ENCODE measurements around the gene ERG. TPM values are rescaled to one million over a fixed set of nuclear protein-coding genes. Genes with fewer than 3 reads are reported as not detected.

ERG gene
- total and polyA plus RNA-seq, 11 donors, result 5.9 to 37.9 (median 15.4) TPM

- no peak for TF ChIP-seq POLR2A (IDR thresholded peaks at IDR 0.05)
- TF ChIP-seq, protein P1, sequence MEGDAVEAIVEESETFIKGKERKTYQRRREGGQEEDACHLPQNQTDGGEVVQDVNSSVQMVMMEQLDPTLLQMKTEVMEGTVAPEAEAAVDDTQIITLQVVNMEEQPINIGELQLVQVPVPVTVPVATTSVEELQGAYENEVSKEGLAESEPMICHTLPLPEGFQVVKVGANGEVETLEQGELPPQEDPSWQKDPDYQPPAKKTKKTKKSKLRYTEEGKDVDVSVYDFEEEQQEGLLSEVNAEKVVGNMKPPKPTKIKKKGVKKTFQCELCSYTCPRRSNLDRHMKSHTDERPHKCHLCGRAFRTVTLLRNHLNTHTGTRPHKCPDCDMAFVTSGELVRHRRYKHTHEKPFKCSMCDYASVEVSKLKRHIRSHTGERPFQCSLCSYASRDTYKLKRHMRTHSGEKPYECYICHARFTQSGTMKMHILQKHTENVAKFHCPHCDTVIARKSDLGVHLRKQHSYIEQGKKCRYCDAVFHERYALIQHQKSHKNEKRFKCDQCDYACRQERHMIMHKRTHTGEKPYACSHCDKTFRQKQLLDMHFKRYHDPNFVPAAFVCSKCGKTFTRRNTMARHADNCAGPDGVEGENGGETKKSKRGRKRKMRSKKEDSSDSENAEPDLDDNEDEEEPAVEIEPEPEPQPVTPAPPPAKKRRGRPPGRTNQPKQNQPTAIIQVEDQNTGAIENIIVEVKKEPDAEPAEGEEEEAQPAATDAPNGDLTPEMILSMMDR (IDR thresholded peaks at IDR 0.05), result no peak
- H3K36me3 ChIP-seq, result peaks cover 0 to 2% (median 0%) of the 10 kb centered on the region in 9 donors
- no peak overlapping the region for H3K27ac ChIP-seq
- H3K27me3 ChIP-seq, result no peaks in the 10 kb centered on the region
- ATAC-seq (no peak), DNase-seq (no peak)
- intact Hi-C loops (cut with DNase I), result no loop called here
- WGBS, 4 donors, result 53 to 69% (median 59%) methylated on average over 1 of the region's 1 CpG
- peaks cover 0 to 15% (median 0%) of the 10 kb centered on the region in 12 donors for H3K9me3 ChIP-seq
- H3K4me3 ChIP-seq, result no peak overlapping the region
- peaks cover 0 to 9% (median 0%) of the 10 kb centered on the region in 12 donors for H3K4me1 ChIP-seq
Measured at GRCh38 chr21:38410466-38410865, 87.8 kb downstream of the ERG start.

DNA sequence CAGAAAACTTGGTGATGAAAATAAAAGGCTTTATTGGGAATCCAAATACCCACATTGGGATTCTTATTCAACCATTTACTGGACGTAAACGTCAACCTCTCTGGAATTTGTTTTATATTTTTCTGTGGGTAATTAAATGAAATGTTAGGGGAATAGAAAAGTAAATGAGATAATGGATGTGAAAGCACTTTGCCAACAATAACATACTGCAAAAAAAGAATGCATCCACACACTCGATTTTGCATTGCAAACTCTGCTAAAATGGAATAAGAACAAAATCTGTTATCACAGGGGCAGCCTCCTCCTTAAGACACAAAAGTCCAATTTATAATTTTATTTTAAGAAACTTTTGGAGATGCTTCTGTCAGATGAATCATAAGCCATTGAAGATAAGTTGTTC, 88.4 kb downstream of the ERG start:
- H3K27ac ChIP-seq, result no peak overlapping the region
- ATAC-seq, result no peak
- no peak for DNase-seq
- H3K36me3 ChIP-seq, result no peaks in the 10 kb centered on the region
- H3K4me3 ChIP-seq, result no peak overlapping the region
- 63 to 74% (median 68%) methylated on average over 3 of the region's 3 CpGs for WGBS, 4 donors
- H3K4me1 ChIP-seq, result peaks cover 0 to 11% (median 0%) of the 10 kb centered on the region in 12 donors
- no peaks in the 10 kb centered on the region for H3K27me3 ChIP-seq
- H3K9me3 ChIP-seq, result peaks cover 0 to 15% (median 0%) of the 10 kb centered on the region in 12 donors
- intact Hi-C loops (cut with DNase I), result loop anchor here in 1 of 10 donors (10.0 kb wide), 1 partner anchor 85 kb away; the partner anchor contains the start of gene ERG
- TF ChIP-seq POLR2A (IDR thresholded peaks at IDR 0.05), result no peak
- TF ChIP-seq, protein P1 (IDR thresholded peaks at IDR 0.05), result no peak

DNA sequence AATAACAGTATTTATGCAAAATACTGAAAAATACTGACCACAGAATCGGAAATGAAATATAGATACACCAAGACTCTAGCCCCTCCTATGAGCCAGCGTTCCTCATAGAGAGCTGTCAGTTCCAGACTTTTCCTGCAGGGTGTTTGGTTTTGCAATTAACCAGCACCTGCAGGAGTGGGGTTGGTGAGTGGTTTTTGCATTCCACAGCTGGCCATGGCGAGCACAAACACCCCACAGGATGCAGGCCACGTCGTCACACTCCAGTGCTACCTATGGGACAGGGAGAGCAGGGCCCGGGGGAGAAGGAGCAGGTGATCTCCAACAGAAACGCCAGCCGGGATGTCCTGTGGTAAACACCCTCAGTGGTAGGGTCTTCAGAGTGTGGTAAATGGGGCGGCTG, 94.1 kb downstream of the ERG start:
- intact Hi-C loops (cut with DNase I), result loop anchor here in 1 of 10 donors (10.0 kb wide), 1 partner anchor 91 kb away; the partner anchor contains the start of gene ERG
- no peak overlapping the region for H3K4me3 ChIP-seq
- ATAC-seq, result no peak
- peaks cover 0 to 33% (median 6%) of the 10 kb centered on the region in 9 donors for H3K36me3 ChIP-seq
- TF ChIP-seq, protein P1 (IDR thresholded peaks at IDR 0.05), result no peak
- no peak for TF ChIP-seq POLR2A (IDR thresholded peaks at IDR 0.05)
- DNase-seq, result no peak
- H3K27ac ChIP-seq, result no peak overlapping the region
- WGBS, 4 donors, result 55 to 71% (median 62%) methylated on average over 6 to 9 of the region's 9 CpGs
- H3K4me1 ChIP-seq, result peaks cover 0 to 14% (median 0%) of the 10 kb centered on the region in 12 donors
- no peaks in the 10 kb centered on the region for H3K27me3 ChIP-seq
- H3K9me3 ChIP-seq, result no peaks in the 10 kb centered on the region

DNA sequence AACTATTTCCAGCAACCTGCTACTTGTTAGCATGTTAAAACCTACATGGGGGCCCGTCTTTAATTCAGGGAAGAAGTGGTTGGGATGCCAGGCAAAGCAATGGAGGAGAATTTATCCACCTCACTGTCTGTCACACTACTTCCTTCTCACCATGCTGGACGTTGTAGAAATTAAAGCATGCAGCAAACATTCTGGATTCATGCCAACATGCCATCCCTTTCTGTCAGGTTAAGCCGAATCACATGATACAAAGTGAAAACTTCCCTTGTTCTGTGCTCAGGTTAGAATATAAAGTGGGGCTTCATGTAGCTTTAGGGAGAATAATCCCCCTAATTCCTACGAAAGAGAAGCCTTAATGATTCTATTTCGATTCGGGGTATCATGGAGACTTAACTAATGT, 95.5 kb downstream of the ERG start:
- DNase-seq (no peak), ATAC-seq (no peak)
- H3K4me3 ChIP-seq, result no peak overlapping the region
- H3K27ac ChIP-seq, result no peak overlapping the region
- no peak for TF ChIP-seq POLR2A (IDR thresholded peaks at IDR 0.05)
- TF ChIP-seq, protein P1 (IDR thresholded peaks at IDR 0.05), result no peak
- no peaks in the 10 kb centered on the region for H3K27me3 ChIP-seq
- H3K36me3 ChIP-seq, result peaks cover 0 to 44% (median 7%) of the 10 kb centered on the region in 9 donors
- peaks cover 0 to 14% (median 0%) of the 10 kb centered on the region in 12 donors for H3K4me1 ChIP-seq
- 59 to 75% (median 63%) methylated on average over 6 of the region's 6 CpGs for WGBS, 4 donors
- intact Hi-C loops (cut with DNase I), result loop anchor here in 1 of 10 donors (10.0 kb wide), 1 partner anchor 92 kb away; the partner anchor contains the start of gene ERG
- H3K9me3 ChIP-seq, result no peaks in the 10 kb centered on the region

All from heart left ventricle (tissue), 16 donors.